NOMO-1 treated with dmso at 0.1 percent for 144 hours (cell line): ENCODE measurements around the gene CCL7.

Experiments used
- DNase-seq: peaks from one replicate; lab custom pipeline; 2025; ENCODE audit not compliant: unreplicated experiment; lab: John Stamatoyannopoulos, UW

The CCL7 gene

DNA sequence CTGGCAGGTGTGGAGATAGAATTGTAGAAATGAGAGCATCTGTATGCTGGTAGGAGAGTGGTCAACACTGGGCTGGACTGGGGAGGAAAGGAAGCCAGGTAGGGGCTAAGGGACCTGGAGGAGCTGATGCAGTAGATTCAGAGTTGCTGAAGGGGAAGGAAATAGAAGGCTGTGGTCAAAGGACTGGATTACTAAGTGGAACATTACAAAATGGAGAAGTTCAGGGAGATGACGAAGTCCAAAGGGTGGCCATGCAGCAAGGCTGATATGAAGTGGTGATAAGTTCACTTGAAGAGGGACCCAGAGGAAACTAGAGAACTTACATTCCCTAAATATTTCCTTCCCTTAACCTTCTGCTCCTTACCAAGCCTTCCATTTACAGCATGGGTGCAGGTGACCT is 23.6 kb upstream of the CCL7 start:
- DNase-seq = peak; percentile 87

DNA sequence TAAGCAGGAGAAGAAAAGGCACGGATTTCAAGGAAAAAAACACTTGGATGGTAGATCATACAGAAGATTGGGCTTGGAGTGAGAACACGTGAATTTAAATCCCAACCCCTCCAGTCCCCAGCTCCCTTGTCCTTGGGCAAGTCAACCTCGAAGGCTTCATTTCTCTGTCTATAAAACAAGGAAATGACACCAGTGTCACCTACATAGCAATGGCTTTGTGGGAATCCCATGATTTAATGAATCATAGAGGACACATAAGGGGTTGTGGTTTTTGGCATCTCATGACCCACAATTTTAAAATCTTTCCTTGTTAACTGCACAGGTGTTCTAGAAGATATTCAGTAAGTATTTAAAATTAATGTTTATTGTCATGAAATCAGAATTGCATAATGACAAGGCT is 23.1 kb upstream of the CCL7 start:
- DNase-seq = no peak

DNA sequence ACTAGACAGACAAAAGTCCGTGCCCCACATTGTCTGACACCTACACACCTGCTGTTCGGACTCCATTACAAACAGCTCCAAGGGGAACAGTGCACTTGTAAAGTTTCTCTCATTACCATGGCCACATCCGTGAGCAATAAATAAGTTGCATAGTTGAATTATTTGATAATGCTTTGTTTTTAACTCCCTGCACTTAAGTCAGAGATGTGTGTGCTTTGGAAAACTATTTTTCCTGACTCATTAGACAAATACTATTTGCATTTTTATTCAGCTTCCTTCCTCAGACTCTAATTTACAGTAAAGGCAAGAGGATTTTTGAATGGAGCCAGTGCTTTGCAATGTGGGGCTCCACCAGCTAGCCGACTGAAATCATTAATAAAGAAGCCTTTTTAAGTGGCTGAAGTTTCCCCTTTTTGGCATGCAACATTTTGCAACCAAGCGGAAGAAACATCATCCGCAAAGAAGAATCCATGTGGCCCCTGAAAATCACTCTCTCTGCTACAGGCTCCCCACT is 21.5 kb upstream of the CCL7 start:
- DNase-seq = peak; percentile 38

DNA sequence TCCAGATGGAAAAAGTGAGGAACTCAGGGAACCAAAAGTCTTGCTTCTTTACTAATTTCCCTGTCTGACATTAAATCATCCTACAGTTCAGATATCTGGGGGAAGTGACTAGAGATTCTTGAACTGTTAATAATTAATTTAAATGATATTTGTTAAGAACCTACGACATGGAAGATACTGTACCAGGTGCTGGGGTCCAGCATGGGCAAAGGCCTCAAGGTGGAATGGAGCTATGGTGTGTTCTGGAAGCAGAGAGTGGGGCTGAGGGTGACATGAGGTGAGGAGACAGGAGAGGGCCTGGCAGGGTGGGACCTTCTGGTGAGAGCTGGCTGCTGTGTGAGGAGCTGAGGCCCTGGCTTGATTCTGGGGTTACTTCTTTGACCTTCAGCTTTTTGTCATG is 21.0 kb upstream of the CCL7 start:
- DNase-seq = no peak

DNA sequence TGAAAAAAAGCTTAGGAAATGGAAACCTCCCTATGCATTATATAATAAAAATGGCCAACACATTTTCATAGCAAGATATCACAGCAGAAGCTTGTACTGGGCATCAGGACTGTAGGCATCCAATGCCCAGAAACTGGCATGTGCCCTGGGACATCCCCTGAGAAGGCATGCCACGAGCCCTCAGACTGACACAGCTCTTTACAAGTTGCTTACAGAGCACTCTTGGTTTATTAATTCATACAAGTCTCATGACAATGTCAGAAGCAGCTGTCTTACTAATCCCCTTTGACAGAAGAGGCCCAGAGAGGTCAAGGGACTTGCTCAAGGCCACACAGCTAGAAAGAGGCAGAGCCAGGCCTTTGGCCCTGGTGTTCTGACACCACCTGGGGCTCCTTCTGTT is 20.5 kb upstream of the CCL7 start:
- DNase-seq = no peak

DNA sequence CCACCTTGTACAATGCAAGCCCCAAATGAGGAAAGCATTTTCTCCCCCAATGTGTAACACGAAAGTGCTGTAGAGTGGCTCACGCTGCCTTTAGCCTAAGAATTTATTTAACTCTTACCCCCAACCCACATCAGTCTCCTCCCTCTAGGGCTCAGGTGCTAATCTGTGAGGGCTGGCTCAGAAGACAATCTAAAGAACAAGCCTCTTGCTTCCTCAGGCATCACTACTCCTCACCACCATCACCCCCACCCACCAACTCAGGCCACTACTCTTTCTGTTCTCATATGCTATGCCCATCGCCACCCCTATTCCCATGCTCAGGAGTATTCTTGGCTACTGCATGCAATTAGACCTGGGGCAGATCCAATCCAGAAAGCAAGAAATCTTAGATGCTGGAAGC is 18.8 kb upstream of the CCL7 start:
- DNase-seq = no peak

DNA sequence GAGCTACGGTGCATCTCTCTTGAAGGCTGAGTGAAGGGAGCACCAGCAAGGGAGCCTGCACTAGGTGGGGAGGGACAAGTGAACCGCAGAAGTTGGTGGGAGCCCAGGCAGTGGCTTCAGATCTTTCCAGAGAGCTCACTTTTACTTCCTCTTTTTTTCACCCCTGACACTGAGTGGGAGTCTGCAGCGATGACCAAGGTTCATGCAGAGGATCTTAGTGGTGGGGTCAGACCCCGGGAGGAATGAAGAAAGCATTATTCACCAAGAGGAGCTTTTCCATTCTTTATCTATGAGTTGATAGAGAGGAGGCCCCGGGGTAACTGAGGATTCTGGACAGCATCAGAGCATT is 18.0 kb upstream of the CCL7 start:
- peak; percentile 80 for DNase-seq

DNA sequence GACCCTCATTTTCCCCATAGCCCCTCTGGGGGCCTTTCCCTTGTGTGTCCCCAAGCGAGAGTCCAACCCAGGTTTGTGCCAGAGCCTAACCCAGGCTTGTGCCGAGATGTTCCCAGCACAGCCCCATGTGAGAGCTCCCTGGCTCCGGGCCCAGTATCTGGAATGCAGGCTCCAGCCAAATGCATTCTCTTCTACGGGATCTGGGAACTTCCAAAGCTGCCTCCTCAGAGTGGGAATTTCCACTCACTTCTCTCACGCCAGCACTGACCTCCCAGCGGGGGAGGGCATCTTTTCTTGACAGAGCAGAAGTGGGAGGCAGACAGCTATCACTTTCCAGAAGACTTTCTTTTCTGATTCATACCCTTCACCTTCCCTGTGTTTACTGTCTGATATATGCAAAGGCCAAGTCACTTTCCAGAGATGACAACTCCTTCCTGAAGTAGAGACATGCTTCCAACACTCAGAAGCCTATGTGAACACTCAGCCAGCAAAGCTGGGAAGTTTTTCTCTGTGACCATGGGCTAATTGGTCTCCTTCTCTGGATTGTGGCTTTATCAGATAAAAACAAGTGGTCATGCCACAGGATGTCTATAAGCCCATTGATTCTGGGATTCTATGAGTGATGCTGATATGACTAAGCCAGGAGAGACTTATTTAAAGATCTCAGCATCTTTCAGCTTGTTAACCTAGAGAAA is 17.4 kb upstream of the CCL7 start:
- no peak for DNase-seq

DNA sequence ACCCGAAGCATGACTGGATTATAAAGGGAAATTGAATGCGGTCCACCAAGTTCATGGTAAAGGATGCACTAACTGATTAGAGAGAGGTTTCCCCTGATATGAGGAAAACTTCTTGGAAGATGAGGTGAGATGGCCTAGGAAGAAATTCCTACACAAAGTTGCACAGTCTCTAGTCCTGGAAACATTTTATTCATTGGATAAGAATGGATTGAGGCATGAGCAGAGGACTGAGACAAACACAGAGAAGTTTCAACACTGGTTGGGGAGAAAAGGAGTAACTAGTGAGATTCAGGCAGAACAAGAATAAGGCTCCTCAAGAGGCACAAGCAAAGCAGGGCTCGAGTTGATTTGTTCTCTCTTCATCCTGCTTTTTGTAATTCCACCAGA is 16.9 kb upstream of the CCL7 start:
- DNase-seq = no peak

DNA sequence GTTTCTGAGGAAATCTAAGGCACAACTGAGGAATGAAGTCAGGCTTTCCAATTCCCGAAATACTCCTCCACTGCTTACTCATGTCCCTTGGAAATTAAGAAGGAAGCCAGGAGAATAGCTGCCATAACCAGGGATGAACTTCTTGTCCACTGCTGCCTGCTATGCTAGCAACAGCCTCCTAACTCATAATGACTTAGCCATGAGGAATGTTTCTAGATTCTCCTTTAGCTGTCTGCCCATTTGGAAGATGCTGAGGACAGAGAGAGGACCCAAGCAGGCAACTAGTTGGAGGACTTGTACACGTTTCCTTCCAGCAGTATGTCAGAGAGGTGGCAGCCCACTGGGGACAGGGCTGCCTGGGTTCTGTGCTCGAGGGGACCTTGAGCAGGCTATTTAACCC is 15.9 kb upstream of the CCL7 start:
- DNase-seq = no peak

DNA sequence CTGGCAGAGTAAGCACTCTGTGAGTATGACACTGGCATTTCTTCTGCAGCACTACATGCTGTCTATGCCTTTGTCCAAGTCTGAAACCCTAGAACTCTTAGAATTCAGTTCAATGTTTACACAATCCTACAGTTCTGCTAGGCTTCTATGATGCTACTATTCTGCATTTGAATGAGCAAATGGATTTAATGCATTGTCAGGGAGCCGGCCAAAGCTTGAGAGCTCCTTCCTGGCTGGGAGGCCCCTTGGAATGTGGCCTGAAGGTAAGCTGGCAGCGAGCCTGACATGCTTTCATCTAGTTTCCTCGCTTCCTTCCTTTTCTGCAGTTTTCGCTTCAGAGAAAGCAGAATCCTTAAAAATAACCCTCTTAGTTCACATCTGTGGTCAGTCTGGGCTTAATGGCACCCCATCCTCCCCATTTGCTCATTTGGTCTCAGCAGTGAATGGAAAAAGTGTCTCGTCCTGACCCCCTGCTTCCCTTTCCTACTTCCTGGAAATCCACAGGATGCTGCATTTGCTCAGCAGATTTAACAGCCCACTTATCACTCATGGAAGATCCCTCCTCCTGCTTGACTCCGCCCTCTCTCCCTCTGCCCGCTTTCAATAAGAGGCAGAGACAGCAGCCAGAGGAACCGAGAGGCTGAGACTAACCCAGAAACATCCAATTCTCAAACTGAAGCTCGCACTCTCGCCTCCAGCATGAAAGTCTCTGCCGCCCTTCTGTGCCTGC is 15.2 kb upstream of the CCL7 start, which contains the start of gene CCL2:
CCL2 (plus strand) TSS at position 635 of the 730 bp plus-strand sequence; CDS start at position 700, 65 bp downstream.
- DNase-seq = no peak

DNA sequence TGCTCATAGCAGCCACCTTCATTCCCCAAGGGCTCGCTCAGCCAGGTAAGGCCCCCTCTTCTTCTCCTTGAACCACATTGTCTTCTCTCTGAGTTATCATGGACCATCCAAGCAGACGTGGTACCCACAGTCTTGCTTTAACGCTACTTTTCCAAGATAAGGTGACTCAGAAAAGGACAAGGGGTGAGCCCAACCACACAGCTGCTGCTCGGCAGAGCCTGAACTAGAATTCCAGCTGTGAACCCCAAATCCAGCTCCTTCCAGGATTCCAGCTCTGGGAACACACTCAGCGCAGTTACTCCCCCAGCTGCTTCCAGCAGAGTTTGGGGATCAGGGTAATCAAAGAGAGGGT is 14.7 kb upstream of the CCL7 start:
- DNase-seq = no peak

DNA sequence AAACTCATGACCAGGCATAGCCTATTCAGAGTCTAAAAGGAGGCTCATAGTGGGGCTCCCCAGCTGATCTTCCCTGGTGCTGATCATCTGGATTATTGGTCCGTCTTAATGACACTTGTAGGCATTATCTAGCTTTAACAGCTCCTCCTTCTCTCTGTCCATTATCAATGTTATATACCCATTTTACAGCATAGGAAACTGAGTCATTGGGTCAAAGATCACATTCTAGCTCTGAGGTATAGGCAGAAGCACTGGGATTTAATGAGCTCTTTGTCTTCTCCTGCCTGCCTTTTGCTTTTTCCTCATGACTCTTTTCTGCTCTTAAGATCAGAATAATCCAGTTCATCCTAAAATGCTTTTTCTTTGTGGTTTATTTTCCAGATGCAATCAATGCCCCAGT is 14.2 kb upstream of the CCL7 start:
- DNase-seq = no peak

DNA sequence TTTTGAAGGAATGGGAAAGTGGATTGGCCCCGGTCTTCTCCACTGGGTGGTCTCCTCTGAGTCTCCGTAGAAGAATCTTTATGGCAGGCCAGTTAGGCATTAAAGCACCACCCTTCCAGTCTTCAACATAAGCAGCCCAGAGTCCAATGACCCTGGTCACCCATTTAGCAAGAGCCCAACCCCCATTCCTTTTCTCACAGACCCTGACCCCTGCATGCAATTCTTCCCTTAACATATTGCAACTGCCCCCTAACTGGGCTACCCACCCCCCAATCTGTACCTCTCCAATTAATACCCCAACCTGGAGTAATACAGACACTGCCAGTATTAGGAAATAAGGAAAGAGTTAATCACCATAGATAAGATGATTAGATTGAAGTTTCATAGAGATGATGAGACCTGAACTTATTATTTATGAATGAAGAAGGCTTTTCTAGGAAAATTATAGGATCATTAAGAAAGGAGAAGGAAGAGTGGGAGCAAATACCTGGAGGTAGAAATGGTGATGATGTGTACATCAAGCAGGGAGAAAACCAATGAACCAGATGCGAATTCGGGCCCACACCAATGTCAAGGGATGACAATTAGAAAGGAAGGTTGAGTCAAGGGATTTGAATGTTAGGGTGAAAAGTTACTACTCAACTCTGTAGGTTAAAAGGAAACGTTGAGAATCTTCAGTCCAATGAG is 12.6 kb upstream of the CCL7 start:
- DNase-seq = no peak

DNA sequence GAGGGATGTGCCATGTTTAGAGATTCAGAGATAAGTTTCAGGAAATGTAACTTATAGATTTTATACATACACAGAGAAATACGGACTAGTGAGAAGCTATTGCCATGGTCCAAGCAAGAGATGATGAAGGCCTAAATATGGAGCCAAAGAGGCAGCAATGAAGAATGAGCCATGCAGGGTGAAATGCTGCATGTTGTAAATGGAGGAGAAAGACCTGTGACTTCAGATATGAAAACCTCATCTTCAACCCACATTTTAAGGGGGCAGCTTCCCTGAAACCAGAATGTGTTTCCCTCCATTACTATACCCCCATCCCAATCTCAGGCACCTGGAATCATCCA is 12.1 kb upstream of the CCL7 start:
- DNase-seq = no peak

DNA sequence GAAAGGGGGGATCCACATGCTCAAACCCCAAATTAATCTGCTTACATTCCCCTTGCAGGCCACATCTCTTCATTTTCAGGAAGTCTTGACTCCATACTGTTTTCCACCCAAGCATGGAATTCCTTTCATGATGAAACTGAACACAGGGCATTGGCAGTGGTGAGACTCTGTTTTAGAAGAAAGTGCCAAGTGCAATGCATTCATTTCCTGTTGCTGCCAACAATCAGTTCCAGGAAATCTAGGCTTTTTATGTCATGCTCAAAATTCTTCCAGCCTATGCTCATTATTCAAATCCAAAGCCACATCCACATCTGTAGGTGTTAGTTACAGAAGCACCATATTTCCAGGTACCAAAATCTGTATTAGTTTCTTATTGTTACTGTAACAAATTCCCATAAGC is 10.9 kb upstream of the CCL7 start:
- DNase-seq = no peak

DNA sequence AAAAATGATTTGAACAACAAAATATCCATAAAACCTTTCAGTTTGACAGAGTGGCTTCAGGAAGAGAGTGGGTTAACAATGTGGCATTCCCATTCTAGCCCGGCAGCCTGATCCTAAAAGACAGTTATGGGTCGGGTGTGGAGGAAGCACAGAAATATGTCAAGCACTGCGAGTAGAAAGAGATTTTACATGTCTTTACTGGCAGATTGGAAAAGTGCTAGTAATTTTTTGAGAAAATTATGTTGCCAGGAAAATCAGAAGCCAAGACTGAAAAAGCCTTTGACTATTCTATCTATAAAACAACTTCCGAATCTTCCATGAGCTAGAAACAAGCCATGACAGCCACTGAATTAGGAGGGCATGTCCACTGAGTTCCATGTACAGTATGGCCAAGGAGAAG is 9.2 kb upstream of the CCL7 start:
- no peak for DNase-seq

DNA sequence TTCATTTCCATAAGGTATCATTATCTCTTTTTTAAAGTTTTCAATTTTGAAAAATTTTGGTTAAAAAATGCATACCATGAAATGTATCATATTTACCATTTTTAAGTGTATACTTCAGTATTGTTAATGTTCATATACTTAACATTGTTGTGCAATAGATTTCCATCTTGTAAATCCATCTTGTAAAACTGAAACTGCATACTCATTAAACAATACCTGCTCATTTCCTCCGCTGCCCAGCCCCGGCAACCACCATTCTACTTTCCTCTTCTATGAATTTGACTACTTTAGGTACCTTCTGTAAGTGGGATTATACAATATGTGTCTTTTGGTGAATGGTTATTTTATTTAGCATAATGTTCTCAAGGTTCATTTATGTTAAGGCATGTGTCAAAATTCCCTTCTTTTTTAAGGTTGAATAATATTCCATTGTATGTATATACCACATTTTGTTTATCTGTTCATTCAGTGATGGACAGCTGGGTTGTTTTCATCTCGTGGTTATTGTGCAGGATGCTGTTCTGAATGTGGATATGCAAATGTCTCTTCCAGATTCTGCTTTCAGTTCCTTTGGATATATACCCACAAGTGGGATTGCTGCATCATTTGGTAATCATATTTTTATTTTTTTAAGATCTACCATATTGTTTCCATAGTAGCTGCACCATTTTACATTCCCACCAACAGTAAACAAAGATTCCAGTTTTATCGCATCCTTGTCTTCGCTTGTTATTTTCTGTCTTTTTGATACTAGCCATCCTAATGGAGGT is 8.3 kb upstream of the CCL7 start:
- DNase-seq = no peak

DNA sequence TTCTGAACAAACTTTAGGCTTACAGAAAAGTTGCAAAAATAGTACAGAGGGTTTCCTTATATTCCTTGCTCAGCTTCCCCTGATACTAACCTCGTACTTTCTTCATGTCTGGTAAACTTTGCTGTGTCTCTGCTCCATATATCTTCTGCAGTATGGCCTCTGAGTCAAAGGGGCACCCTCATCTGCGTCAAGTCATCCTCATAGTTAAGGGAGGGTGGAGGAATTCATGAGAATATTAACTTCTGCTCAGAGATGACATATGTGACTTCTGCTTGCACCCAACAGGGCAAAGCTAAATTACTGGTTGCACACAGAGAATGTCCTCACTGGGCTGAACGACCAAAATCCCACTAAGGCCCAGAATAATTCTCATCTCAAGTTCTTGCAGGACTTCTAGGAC is 4.3 kb upstream of the CCL7 start:
- no peak for DNase-seq

DNA sequence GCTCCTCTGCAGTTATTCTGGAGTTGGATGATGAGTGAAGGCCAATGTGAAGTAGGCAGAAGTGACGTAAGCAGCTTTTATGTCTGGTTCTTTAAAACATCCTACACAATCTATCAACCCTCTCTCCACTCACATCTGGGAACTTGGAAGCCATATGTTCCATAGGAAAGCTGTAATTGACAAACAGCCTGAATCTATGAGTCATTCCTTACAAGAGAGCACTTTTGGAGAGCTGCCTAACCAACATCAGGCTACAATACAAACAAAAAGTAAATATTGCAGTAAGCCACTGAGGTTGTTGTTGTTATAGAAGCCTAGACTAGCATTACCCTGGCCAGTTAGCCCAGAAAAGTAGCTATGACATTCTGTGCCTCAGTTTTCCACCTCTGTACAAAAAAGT is 5.9 kb downstream of the CCL7 start:
- no peak for DNase-seq

DNA sequence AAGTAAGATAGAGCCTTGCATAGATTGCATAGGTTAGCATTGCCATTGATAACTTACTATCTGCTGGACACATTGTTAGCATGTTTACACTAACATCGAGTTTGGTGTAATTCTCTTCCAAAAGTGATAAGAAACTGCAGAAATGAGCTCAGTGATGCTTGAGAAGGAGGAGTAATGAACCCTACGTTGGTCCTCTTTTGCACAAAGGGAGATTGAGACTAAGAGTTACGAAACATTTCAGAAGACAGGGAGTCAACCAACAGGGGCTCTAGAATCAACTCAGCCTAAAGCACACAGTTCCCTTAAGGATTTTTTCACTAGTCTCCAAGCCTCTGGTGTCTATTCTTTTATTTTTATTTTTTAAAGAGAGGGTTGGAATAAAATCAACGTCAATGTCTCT is 6.8 kb downstream of the CCL7 start:
- no peak for DNase-seq

DNA sequence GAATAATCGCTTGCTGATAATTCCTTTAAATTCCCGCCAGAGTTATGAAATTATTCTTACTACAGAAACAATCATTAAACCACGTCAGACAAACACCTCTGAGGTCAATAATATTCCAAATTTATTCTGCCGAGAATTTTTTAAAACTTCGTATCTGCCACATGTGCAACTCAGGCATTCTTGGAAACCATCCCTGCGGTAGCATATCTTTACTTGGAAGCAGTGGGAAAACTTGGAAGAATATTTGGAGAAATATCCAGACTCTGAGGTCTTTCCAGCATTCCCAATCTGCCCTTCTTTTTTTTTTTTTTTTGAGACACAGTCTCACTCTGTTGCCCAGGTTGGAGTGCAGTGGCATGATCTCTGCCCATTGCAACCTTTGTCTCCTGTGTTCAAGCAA is 13.6 kb downstream of the CCL7 start:
- no peak for DNase-seq
